ENCODE results near the gene ADI1. TPM values are rescaled to one million over a fixed set of nuclear protein-coding genes. Genes with fewer than 3 reads are reported as not detected.
"Not testable (repeated sequence)": the region's sequence is repeated elsewhere in the genome, so short reads cannot be mapped to it uniquely, and the experiment has no call there.

Gene ADI1
- total and polyA plus RNA-seq, 7 donors, result 42.5 to 137 (median 43.7) TPM

GRCh38 chr2:3494984-3495666 lies 24.2 kb downstream of the ADI1 start:
- peaks cover 0 to 54% of the 10 kb centered on the region in 2 donors for H3K36me3 ChIP-seq (ENCODE audit: insufficient read depth in 1 of 2, low read depth in 1 of 2)
- 93 to 96% (median 94%) methylated on average over 13 of the region's 13 CpGs for WGBS, 3 donors
- intact Hi-C loops (cut with DNase I), result no loop called here
- no peak overlapping the region for H3K27ac ChIP-seq
- no peak overlapping the region for H3K4me3 ChIP-seq
- H3K4me1 ChIP-seq, result no peaks in the 10 kb centered on the region
- DNase-seq (no peak), ATAC-seq (no peak)
- H3K9me3 ChIP-seq, result no peaks in the 10 kb centered on the region
- no peaks in the 10 kb centered on the region for H3K27me3 ChIP-seq (ENCODE audit: insufficient read depth in 3 of 3, low read length in 2 of 3)
- no peak for TF ChIP-seq CTCF (IDR thresholded peaks at IDR 0.05)

GRCh38 chr2:3493615-3494007 lies 25.7 kb downstream of the ADI1 start:
- DNase-seq, result no peak
- H3K27ac ChIP-seq, result no peak overlapping the region

DNA sequence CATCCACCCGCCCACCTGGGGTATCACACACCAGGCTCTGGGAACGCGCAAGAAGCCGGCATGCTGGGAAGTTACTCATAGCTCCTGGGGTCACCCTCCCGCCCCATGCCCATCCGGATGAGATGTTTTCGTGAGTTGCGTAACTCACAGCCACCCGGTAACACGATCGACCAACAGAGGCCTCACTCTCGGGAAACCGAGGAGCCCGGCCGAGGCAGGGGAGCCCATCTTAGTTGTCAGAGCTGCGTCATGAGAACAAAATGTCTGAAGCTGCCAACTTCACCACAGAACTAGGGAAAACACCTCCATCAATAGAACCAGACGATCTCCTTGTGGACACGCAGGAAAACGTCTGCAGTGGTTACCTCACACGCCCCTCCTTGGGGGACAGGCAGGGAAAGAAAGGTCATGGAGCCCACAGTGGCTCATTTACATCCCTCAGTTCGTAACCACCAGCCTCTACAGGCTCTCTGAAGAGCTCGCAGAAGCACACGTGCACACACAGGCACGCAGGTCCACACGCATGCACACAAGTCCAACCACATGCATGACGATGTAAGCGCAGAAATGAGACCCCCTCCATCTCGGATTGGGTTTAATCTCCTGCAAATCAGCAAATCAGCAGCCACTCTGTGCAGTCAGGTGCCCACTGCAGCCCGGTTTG lies 26.2 kb downstream of the ADI1 start:
- TF ChIP-seq CTCF (IDR thresholded peaks at IDR 0.05), result no peak
- peak; percentile 10 to 71 (median 64) for ATAC-seq
- intact Hi-C loops (cut with DNase I), result no loop called here
- no peaks in the 10 kb centered on the region for H3K4me1 ChIP-seq
- no peak overlapping the region for H3K4me3 ChIP-seq
- WGBS, 3 donors, result 58 to 66% (median 65%) methylated on average over 29 of the region's 29 CpGs
- H3K36me3 ChIP-seq (ENCODE audit: insufficient read depth in 1 of 2, low read depth in 1 of 2), result peaks cover 0 to 34% of the 10 kb centered on the region in 2 donors
- no peaks in the 10 kb centered on the region for H3K27me3 ChIP-seq (ENCODE audit: insufficient read depth in 3 of 3, low read length in 2 of 3)
- no peak overlapping the region for H3K27ac ChIP-seq
- H3K9me3 ChIP-seq, result no peaks in the 10 kb centered on the region
- DNase-seq, result peak; percentile 72 to 77

More at GRCh38 chr2:3493615-3494007, 25.7 kb downstream of the ADI1 start:
- TF ChIP-seq CTCF (IDR thresholded peaks at IDR 0.05), result no peak
- peak in 3 of 4 donors; percentile 25 to 39 (median 33) for ATAC-seq
- no peaks in the 10 kb centered on the region for H3K27me3 ChIP-seq (ENCODE audit: insufficient read depth in 3 of 3, low read length in 2 of 3)
- H3K36me3 ChIP-seq (ENCODE audit: insufficient read depth in 1 of 2, low read depth in 1 of 2), result peaks cover 0 to 39% of the 10 kb centered on the region in 2 donors
- 33 to 45% (median 36%) methylated on average over 10 of the region's 10 CpGs for WGBS, 3 donors
- no peaks in the 10 kb centered on the region for H3K9me3 ChIP-seq
- intact Hi-C loops (cut with DNase I), result no loop called here
- no peaks in the 10 kb centered on the region for H3K4me1 ChIP-seq
- H3K4me3 ChIP-seq, result no peak overlapping the region

GRCh38 chr2:3492475-3492787 lies 26.9 kb downstream of the ADI1 start:
- H3K27ac ChIP-seq; intact Hi-C loops (cut with DNase I); H3K4me3 ChIP-seq; H3K9me3 ChIP-seq; H3K27me3 ChIP-seq (ENCODE audit: insufficient read depth in 3 of 3, low read length in 2 of 3); ATAC-seq; H3K4me1 ChIP-seq: not testable (repeated sequence)
- DNase-seq, result peak in 1 of 2 donors; percentile 47
- WGBS, 3 donors, result 83 to 89% (median 87%) methylated on average over 12 of the region's 12 CpGs
- H3K36me3 ChIP-seq (ENCODE audit: insufficient read depth in 1 of 2, low read depth in 1 of 2), result peaks cover 0 to 27% of the 10 kb centered on the region in 2 donors

- peaks cover 9% of the 10 kb centered on the region for H3K4me1 ChIP-seq
- DNase-seq (peak in 1 of 2 donors; percentile 40), ATAC-seq (no peak)
- H3K27me3 ChIP-seq (ENCODE audit: insufficient read depth in 3 of 3, low read length in 2 of 3), result no peaks in the 10 kb centered on the region
- intact Hi-C loops (cut with DNase I), result no loop called here
- no peak for TF ChIP-seq CTCF (IDR thresholded peaks at IDR 0.05)
- H3K9me3 ChIP-seq, result no peaks in the 10 kb centered on the region
- H3K27ac ChIP-seq, result no peak overlapping the region
- no peak overlapping the region for H3K4me3 ChIP-seq
- 87 to 94% (median 93%) methylated on average over 17 of the region's 17 CpGs for WGBS, 3 donors
- peaks cover 0 to 22% of the 10 kb centered on the region in 2 donors for H3K36me3 ChIP-seq (ENCODE audit: insufficient read depth in 1 of 2, low read depth in 1 of 2)
These were observed 27.4 kb downstream of the ADI1 start for GRCh38 chr2:3491716-3492474.

All from psoas muscle (tissue), 8 donors.